Upper lobe of left lung (tissue), 4 donors: ENCODE results near the gene SLC5A12.

Experiments
- CTCF ChIP-seq, 6 experiments: fragments of 450-650 bp in 4 of 6; fragments of 200-600 bp in 2 of 6; sonication (generic) in 2 of 6; IDR thresholded peaks; one replicate each; pipeline ENCODE4 v1.5.1; 2016 to 2019; ENCODE audit warnings: antibody characterized with exemption in 6 of 6
- EP300 ChIP-seq, 4 donors: sonication (generic); formaldehyde crosslinking; IDR thresholded peaks; one replicate each; pipeline ENCODE4 v1.5.1; 2017; ENCODE audit warnings: antibody characterized with exemption in 4 of 4, control low read depth in 2 of 4
- POLR2A ChIP-seq, 4 donors: fragments of 450-650 bp; IDR thresholded peaks; one replicate each; pipeline ENCODE4 v1.5.1; 2016 to 2017; ENCODE audit warnings: antibody characterized with exemption in 4 of 4, mild to moderate bottlenecking in 2 of 4
- POLR2AphosphoS5 ChIP-seq, 2 donors: sonication (generic); formaldehyde crosslinking; IDR thresholded peaks; one replicate each; pipeline ENCODE4 v1.5.1; 2017; ENCODE audit warnings: antibody characterized with exemption in 2 of 2

DNA sequence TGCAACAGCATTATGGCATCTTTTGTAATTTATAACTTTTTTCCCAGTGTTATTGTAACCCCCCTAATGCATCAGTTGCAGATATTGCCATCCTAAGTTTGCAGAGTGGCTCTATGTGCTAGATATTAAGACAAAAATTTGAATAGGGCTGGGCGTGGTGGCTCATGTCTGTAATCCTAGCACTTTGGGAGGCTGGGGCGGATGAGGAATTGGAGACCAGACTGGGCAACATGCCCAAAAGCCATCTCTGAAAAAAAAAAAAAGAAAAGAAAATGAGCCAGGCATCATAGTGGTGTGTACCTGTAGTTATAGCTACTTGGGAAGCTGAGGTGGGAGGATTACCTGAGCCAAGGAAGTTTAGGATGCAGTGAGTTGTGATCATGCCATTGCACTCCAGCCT lies 99.7 kb downstream of the SLC5A12 start:
- TF ChIP-seq CTCF (IDR thresholded peaks at IDR 0.05) (no peak), POLR2A (IDR thresholded peaks at IDR 0.05) (no peak), POLR2AphosphoS5 (IDR thresholded peaks at IDR 0.05) (no peak), EP300 (IDR thresholded peaks at IDR 0.05) (no peak)
